Activated T-cell treated with anti-CD3 and anti-CD28 coated beads, Interleukin-2, amount 50 U/mL, for 72 hours (primary cell): ENCODE data around the gene NRL. TPM values are rescaled to one million over a fixed set of nuclear protein-coding genes. Genes with fewer than 3 reads are reported as not detected.

ENCODE experiments used
- ATAC-seq, 2 donors: fragments of 150-1000 bp; cut with Tn5 transposase; replicated peaks in 1 of 2; 2 replicates each; pipeline ENCODE4 v1.10.0; 2021; ENCODE audit warnings: moderate library complexity in 2 of 2, mild to moderate bottlenecking in 1 of 2
- DNase-seq, 2 donors: peaks; one replicate each; pipeline ENCODE4 v3.0.0; 2021 to 2022; ENCODE audit warnings: mixed read lengths in 1 of 2
- H3K27ac Mint-ChIP-seq: one replicate; pipeline ENCODE4 v1.8.0; 2022; ENCODE audit warnings: mild to moderate bottlenecking, moderate library complexity, mixed read lengths
- H3K27me3 Mint-ChIP-seq: one replicate; pipeline ENCODE4 v1.8.0; 2022; ENCODE audit warnings: low read depth, mixed read lengths
- H3K36me3 Mint-ChIP-seq, 2 donors: one replicate each; pipeline ENCODE4 v1.8.0; 2022; ENCODE audit warnings: mixed read lengths in 2 of 2, mild to moderate bottlenecking in 1 of 2; ENCODE audit not compliant: insufficient read depth in 2 of 2
- H3K4me1 Mint-ChIP-seq: one replicate; pipeline ENCODE4 v1.8.0; 2022; ENCODE audit warnings: low read depth, mixed read lengths
- H3K4me3 Mint-ChIP-seq, 2 donors: one replicate each; pipeline ENCODE4 v1.8.0; 2022; ENCODE audit warnings: mild to moderate bottlenecking in 2 of 2, mixed read lengths in 2 of 2, moderate library complexity in 2 of 2
- H3K9me3 Mint-ChIP-seq, 2 donors: one replicate each; pipeline ENCODE4 v1.8.0; 2022; ENCODE audit warnings: mixed read lengths in 2 of 2
- total RNA-seq, 2 donors: library from RNA; stranded (reverse); gene quantifications; one replicate each; pipeline ENCODE4 v1.2.3, GENCODE V29; 2022

NRL gene
- total RNA-seq, 2 donors from 2014 or later = 5.2 TPM

GRCh38 chr14:24149302-24149969 lies 34.7 kb upstream of the NRL start:
- Mint-ChIP-seq H3K27me3 (no peaks in the 10 kb centered on the region), H3K27ac (peak overlapping the region; percentile 84), H3K4me3 (peak overlapping the region; percentile 75 to 99), H3K36me3 (peaks cover 17 to 26% of the 10 kb centered on the region in 2 donors), H3K9me3 (no peaks in the 10 kb centered on the region), H3K4me1 (peaks cover 35% of the 10 kb centered on the region)
- DNase-seq = no peak
- no peak for ATAC-seq

GRCh38 chr14:24147761-24148428 lies 33.1 kb upstream of the NRL start:
- Mint-ChIP-seq H3K9me3 (no peaks in the 10 kb centered on the region), H3K4me3 (peak overlapping the region; percentile 93 to 99), H3K36me3 (peaks cover 23 to 34% of the 10 kb centered on the region in 2 donors), H3K27me3 (no peaks in the 10 kb centered on the region), H3K4me1 (peaks cover 51% of the 10 kb centered on the region), H3K27ac (peak overlapping the region; percentile 62)
- DNase-seq (no peak), ATAC-seq (no peak)

GRCh38 chr14:24146978-24147760 lies 32.4 kb upstream of the NRL start, which contains the start of gene RNF31:
Gene RNF31, plus strand, starts transcription at chr14:24147498. Its CDS starts 201 bp downstream, at chr14:24147699.
- peaks cover 58% of the 10 kb centered on the region for H3K4me1 Mint-ChIP-seq
- H3K4me3 Mint-ChIP-seq = peak within 1 kb of the TSS; percentile 93 to 99
- H3K27ac Mint-ChIP-seq = peak within 1 kb of the TSS; percentile 88
- DNase-seq = peak; percentile 98 to 99
- H3K36me3 Mint-ChIP-seq = peaks cover 26 to 35% of the 10 kb centered on the region in 2 donors
- peak; percentile 87 to 88 for ATAC-seq
- no peaks in the 10 kb centered on the region for H3K9me3 Mint-ChIP-seq
- no peaks in the 10 kb centered on the region for H3K27me3 Mint-ChIP-seq

- Mint-ChIP-seq H3K27me3 (no peaks in the 10 kb centered on the region), H3K9me3 (no peaks in the 10 kb centered on the region), H3K4me3 (peak within 1 kb of the TSS; percentile 93 to 99), H3K4me1 (peaks cover 63% of the 10 kb centered on the region), H3K27ac (peak within 1 kb of the TSS; percentile 88), H3K36me3 (peaks cover 26 to 38% of the 10 kb centered on the region in 2 donors)
- peak; percentile 92 to 96 for DNase-seq
- peak; percentile 74 for ATAC-seq
Observed at GRCh38 chr14:24146453-24146977, 31.8 kb upstream of the NRL start, which contains the start of gene PSME2. Gene PSME2, minus strand, starts transcription at chr14:24146610. Its CDS starts 29 bp downstream, at chr14:24146581.

GRCh38 chr14:24145690-24146452 lies 31.1 kb upstream of the NRL start:
- Mint-ChIP-seq H3K27me3 (no peaks in the 10 kb centered on the region), H3K9me3 (no peaks in the 10 kb centered on the region), H3K4me3 (peak overlapping the region; percentile 93 to 99), H3K27ac (peak overlapping the region; percentile 88), H3K36me3 (peaks cover 26 to 35% of the 10 kb centered on the region in 2 donors), H3K4me1 (peaks cover 63% of the 10 kb centered on the region)
- no peak for ATAC-seq
- peak in 1 of 2 donors; percentile 36 for DNase-seq

GRCh38 chr14:24145219-24145618 lies 30.5 kb upstream of the NRL start:
- Mint-ChIP-seq H3K27ac (peak overlapping the region; percentile 88), H3K4me3 (peak overlapping the region; percentile 93 to 99)
- no peak for ATAC-seq

GRCh38 chr14:24144451-24144850 lies 29.7 kb upstream of the NRL start:
- Mint-ChIP-seq H3K4me1 (peaks cover 63% of the 10 kb centered on the region), H3K36me3 (peaks cover 18 to 34% of the 10 kb centered on the region in 2 donors)

More at GRCh38 chr14:24145219-24145618, 30.5 kb upstream of the NRL start:
- Mint-ChIP-seq H3K4me1 (peaks cover 59% of the 10 kb centered on the region), H3K36me3 (peaks cover 20 to 33% of the 10 kb centered on the region in 2 donors), H3K9me3 (no peaks in the 10 kb centered on the region), H3K27me3 (no peaks in the 10 kb centered on the region)
- DNase-seq = no peak

GRCh38 chr14:24143511-24143910 lies 28.8 kb upstream of the NRL start:
- ATAC-seq (no peak), DNase-seq (no peak)
- peaks cover 63% of the 10 kb centered on the region for H3K4me1 Mint-ChIP-seq
- H3K27me3 Mint-ChIP-seq = no peaks in the 10 kb centered on the region
- no peaks in the 10 kb centered on the region for H3K9me3 Mint-ChIP-seq
- H3K27ac Mint-ChIP-seq = no peak overlapping the region
- H3K4me3 Mint-ChIP-seq = peak overlapping the region in 1 of 2 donors; percentile 8
- H3K36me3 Mint-ChIP-seq = peaks cover 18 to 34% of the 10 kb centered on the region in 2 donors

More at GRCh38 chr14:24144451-24144850, 29.7 kb upstream of the NRL start:
- ATAC-seq (no peak), DNase-seq (no peak)
- Mint-ChIP-seq H3K4me3 (peak overlapping the region; percentile 22 to 93), H3K27ac (peak overlapping the region; percentile 84), H3K27me3 (no peaks in the 10 kb centered on the region), H3K9me3 (no peaks in the 10 kb centered on the region)

GRCh38 chr14:24141097-24141880 lies 26.5 kb upstream of the NRL start, which contains the start of gene EMC9:
Gene EMC9, minus strand, starts transcription at chr14:24141591. Its CDS starts 287 bp downstream, at chr14:24141304.
- DNase-seq (peak; percentile 99 to 100), ATAC-seq (peak; percentile 88)
- Mint-ChIP-seq H3K27me3 (no peaks in the 10 kb centered on the region), H3K4me3 (peak within 1 kb of the TSS; percentile 94 to 99), H3K9me3 (no peaks in the 10 kb centered on the region), H3K27ac (peak within 1 kb of the TSS; percentile 96), H3K4me1 (peaks cover 78% of the 10 kb centered on the region), H3K36me3 (peaks cover 28 to 39% of the 10 kb centered on the region in 2 donors)

- Mint-ChIP-seq H3K4me3 (peak overlapping the region; percentile 94 to 99), H3K27me3 (no peaks in the 10 kb centered on the region), H3K27ac (peak overlapping the region; percentile 90), H3K36me3 (peaks cover 20 to 33% of the 10 kb centered on the region in 2 donors), H3K4me1 (peaks cover 71% of the 10 kb centered on the region), H3K9me3 (no peaks in the 10 kb centered on the region)
- DNase-seq (peak in 1 of 2 donors; percentile 45), ATAC-seq (no peak)
Observed at GRCh38 chr14:24139272-24139934, 24.7 kb upstream of the NRL start.
